HG02623 (cell line): ENCODE results near the gene SOBP.

Experiments used
- ATAC-seq: cut with Tn5 transposase; IDR thresholded peaks from one replicate; pipeline ENCODE4 v1.9.1; 2021; ENCODE audit warnings: moderate library complexity; ENCODE audit not compliant: unreplicated experiment

The SOBP gene

GRCh38 chr6:107582086-107582485 is 92.2 kb downstream of the SOBP start:
- ATAC-seq: no peak

- ATAC-seq: no peak
Observed at GRCh38 chr6:107584726-107585125, 94.8 kb downstream of the SOBP start.

- no peak for ATAC-seq
Observed at GRCh38 chr6:107585815-107586435, 96.0 kb downstream of the SOBP start.

GRCh38 chr6:107587451-107587850 is 97.5 kb downstream of the SOBP start:
- ATAC-seq: no peak

GRCh38 chr6:107589199-107589598 is 99.3 kb downstream of the SOBP start:
- ATAC-seq: no peak

GRCh38 chr6:107589934-107590333 is 100.0 kb downstream of the SOBP start:
- ATAC-seq: no peak

- ATAC-seq: no peak
Observed at GRCh38 chr6:107590378-107590777, 100.5 kb downstream of the SOBP start.

- no peak for ATAC-seq
Observed at GRCh38 chr6:107591346-107591745, 101.4 kb downstream of the SOBP start.

- no peak for ATAC-seq
Observed at GRCh38 chr6:107592806-107593205, 102.9 kb downstream of the SOBP start.

- ATAC-seq: no peak
Observed at GRCh38 chr6:107594736-107595135, 104.8 kb downstream of the SOBP start.

GRCh38 chr6:107598091-107598490 is 108.2 kb downstream of the SOBP start:
- no peak for ATAC-seq

- ATAC-seq: no peak
Observed at GRCh38 chr6:107599043-107599442, 109.1 kb downstream of the SOBP start.

- no peak for ATAC-seq
Observed at GRCh38 chr6:107600121-107600520, 110.2 kb downstream of the SOBP start.

GRCh38 chr6:107600936-107601335 is 111.0 kb downstream of the SOBP start:
- no peak for ATAC-seq

GRCh38 chr6:107601406-107601805 is 111.5 kb downstream of the SOBP start:
- ATAC-seq: no peak

GRCh38 chr6:107602321-107603005 is 112.5 kb downstream of the SOBP start:
- no peak for ATAC-seq

GRCh38 chr6:107603006-107603370 is 113.1 kb downstream of the SOBP start:
- ATAC-seq: no peak

GRCh38 chr6:107604549-107604948 is 114.6 kb downstream of the SOBP start:
- ATAC-seq: no peak

GRCh38 chr6:107606407-107606806 is 116.5 kb downstream of the SOBP start:
- ATAC-seq: no peak

- ATAC-seq: no peak
Observed at GRCh38 chr6:107607116-107607515, 117.2 kb downstream of the SOBP start.

GRCh38 chr6:107611094-107611810 is 121.3 kb downstream of the SOBP start:
- ATAC-seq: no peak

GRCh38 chr6:107612762-107613415 is 123.0 kb downstream of the SOBP start:
- no peak for ATAC-seq
